ENCODE data around the gene NOL6. TPM values are rescaled to one million over a fixed set of nuclear protein-coding genes. Genes with fewer than 3 reads are reported as not detected.

Gene NOL6
- total and polyA plus RNA-seq, 2 experiments from 2014 or later, result 25.0 to 58.4 TPM

GRCh38 chr9:33480976-33481375 is 7.3 kb upstream of the NOL6 start:
- H3K9me2 ChIP-seq (ENCODE audit: insufficient read depth), result no peaks in the 10 kb centered on the region
- DNase-seq (ENCODE audit: low spot score), result no peak
- Mint-ChIP-seq H3K4me1 (no peaks in the 10 kb centered on the region; the same call in 2 of the 3 replicates), H3K9me3 (no peaks in the 10 kb centered on the region), H3K36me3 (ENCODE audit: low read depth) (no peaks in the 10 kb centered on the region), H3K4me3 (no peak overlapping the region), H3K27ac (no peak overlapping the region), H3K27me3 (ENCODE audit: insufficient read depth, low read depth, poor library complexity) (peaks cover 4% of the 10 kb centered on the region)
- H3K27ac ChIP-seq (ENCODE audit: low read depth), result no peak overlapping the region
- H3F3A ChIP-seq (replicated peaks; ENCODE audit: low read depth), result no peaks in the 10 kb centered on the region
- H3K4me2 ChIP-seq, result no peak overlapping the region
- no peak overlapping the region for H3K4me3 ChIP-seq
- H3K27me3 ChIP-seq (ENCODE audit: insufficient read depth), result no peaks in the 10 kb centered on the region
- no peak for ATAC-seq
- no peaks in the 10 kb centered on the region for H3K4me1 ChIP-seq (ENCODE audit: insufficient read depth)
- H4K20me1 ChIP-seq (replicated peaks; ENCODE audit: insufficient read depth), result no peaks in the 10 kb centered on the region
- TF ChIP-seq ZNF114 (CRISPR knock-in tag; IDR thresholded peaks at IDR 0.05) (no peak), CREB1 (CRISPR knock-in tag; IDR thresholded peaks at IDR 0.05; ENCODE audit: low read depth) (no peak), STAT1 (IDR thresholded peaks at IDR 0.05; ENCODE audit: unreplicated experiment) (no peak), ZNF331 (CRISPR knock-in tag; IDR thresholded peaks at IDR 0.05; ENCODE audit: low read depth) (no peak), ETS1 (IDR thresholded peaks at IDR 0.05) (no peak), JUNB (IDR thresholded peaks at IDR 0.05; ENCODE audit: unreplicated experiment) (no peak), NANOG (IDR thresholded peaks at IDR 0.05; ENCODE audit: borderline replicate concordance) (no peak), EZH2phosphoT487 (IDR thresholded peaks at IDR 0.05; ENCODE audit: unreplicated experiment) (no peak), EZH2 (IDR thresholded peaks at IDR 0.05; ENCODE audit: low read depth, unreplicated experiment) (no peak), POLR2AphosphoS5 (IDR thresholded peaks at IDR 0.05; ENCODE audit: low read depth) (no peak), REST (IDR thresholded peaks at IDR 0.05; ENCODE audit: unreplicated experiment) (no peak)
- TF ChIP-seq, protein P1, sequence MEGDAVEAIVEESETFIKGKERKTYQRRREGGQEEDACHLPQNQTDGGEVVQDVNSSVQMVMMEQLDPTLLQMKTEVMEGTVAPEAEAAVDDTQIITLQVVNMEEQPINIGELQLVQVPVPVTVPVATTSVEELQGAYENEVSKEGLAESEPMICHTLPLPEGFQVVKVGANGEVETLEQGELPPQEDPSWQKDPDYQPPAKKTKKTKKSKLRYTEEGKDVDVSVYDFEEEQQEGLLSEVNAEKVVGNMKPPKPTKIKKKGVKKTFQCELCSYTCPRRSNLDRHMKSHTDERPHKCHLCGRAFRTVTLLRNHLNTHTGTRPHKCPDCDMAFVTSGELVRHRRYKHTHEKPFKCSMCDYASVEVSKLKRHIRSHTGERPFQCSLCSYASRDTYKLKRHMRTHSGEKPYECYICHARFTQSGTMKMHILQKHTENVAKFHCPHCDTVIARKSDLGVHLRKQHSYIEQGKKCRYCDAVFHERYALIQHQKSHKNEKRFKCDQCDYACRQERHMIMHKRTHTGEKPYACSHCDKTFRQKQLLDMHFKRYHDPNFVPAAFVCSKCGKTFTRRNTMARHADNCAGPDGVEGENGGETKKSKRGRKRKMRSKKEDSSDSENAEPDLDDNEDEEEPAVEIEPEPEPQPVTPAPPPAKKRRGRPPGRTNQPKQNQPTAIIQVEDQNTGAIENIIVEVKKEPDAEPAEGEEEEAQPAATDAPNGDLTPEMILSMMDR (conservative IDR thresholded peaks at IDR 0.05; ENCODE audit: low read depth in 2 of 2), result no peak
- TF ChIP-seq, protein P2, sequence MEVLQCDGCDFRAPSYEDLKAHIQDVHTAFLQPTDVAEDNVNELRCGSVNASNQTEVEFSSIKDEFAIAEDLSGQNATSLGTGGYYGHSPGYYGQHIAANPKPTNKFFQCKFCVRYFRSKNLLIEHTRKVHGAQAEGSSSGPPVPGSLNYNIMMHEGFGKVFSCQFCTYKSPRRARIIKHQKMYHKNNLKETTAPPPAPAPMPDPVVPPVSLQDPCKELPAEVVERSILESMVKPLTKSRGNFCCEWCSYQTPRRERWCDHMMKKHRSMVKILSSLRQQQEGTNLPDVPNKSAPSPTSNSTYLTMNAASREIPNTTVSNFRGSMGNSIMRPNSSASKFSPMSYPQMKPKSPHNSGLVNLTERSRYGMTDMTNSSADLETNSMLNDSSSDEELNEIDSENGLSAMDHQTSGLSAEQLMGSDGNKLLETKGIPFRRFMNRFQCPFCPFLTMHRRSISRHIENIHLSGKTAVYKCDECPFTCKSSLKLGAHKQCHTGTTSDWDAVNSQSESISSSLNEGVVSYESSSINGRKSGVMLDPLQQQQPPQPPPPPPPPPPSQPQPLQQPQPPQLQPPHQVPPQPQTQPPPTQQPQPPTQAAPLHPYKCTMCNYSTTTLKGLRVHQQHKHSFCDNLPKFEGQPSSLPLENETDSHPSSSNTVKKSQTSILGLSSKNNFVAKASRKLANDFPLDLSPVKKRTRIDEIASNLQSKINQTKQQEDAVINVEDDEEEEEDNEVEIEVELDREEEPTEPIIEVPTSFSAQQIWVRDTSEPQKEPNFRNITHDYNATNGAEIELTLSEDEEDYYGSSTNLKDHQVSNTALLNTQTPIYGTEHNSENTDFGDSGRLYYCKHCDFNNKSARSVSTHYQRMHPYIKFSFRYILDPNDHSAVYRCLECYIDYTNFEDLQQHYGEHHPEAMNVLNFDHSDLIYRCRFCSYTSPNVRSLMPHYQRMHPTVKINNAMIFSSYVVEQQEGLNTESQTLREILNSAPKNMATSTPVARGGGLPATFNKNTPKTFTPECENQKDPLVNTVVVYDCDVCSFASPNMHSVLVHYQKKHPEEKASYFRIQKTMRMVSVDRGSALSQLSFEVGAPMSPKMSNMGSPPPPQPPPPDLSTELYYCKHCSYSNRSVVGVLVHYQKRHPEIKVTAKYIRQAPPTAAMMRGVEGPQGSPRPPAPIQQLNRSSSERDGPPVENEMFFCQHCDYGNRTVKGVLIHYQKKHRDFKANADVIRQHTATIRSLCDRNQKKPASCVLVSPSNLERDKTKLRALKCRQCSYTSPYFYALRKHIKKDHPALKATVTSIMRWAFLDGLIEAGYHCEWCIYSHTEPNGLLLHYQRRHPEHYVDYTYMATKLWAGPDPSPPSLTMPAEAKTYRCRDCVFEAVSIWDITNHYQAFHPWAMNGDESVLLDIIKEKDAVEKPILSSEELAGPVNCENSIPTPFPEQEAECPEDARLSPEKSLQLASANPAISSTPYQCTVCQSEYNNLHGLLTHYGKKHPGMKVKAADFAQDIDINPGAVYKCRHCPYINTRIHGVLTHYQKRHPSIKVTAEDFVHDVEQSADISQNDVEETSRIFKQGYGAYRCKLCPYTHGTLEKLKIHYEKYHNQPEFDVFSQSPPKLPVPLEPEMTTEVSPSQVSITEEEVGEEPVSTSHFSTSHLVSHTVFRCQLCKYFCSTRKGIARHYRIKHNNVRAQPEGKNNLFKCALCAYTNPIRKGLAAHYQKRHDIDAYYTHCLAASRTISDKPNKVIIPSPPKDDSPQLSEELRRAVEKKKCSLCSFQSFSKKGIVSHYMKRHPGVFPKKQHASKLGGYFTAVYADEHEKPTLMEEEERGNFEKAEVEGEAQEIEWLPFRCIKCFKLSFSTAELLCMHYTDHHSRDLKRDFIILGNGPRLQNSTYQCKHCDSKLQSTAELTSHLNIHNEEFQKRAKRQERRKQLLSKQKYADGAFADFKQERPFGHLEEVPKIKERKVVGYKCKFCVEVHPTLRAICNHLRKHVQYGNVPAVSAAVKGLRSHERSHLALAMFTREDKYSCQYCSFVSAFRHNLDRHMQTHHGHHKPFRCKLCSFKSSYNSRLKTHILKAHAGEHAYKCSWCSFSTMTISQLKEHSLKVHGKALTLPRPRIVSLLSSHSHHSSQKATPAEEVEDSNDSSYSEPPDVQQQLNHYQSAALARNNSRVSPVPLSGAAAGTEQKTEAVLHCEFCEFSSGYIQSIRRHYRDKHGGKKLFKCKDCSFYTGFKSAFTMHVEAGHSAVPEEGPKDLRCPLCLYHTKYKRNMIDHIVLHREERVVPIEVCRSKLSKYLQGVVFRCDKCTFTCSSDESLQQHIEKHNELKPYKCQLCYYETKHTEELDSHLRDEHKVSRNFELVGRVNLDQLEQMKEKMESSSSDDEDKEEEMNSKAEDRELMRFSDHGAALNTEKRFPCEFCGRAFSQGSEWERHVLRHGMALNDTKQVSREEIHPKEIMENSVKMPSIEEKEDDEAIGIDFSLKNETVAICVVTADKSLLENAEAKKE (CRISPR knock-in tag; IDR thresholded peaks at IDR 0.05), result no peak
- no peak overlapping the region for H2AFZ ChIP-seq
- H3K36me3 ChIP-seq (ENCODE audit: insufficient read depth), result no peaks in the 10 kb centered on the region
- H3K79me2 ChIP-seq (replicated peaks; ENCODE audit: insufficient read depth), result no peaks in the 10 kb centered on the region

Data from GM23338 (cell line).